ENCODE data around the gene NOVA2. TPM values are rescaled to one million over a fixed set of nuclear protein-coding genes. Genes with fewer than 3 reads are reported as not detected.
A peak's percentile ranks its signal among the peaks of the same experiment; 100 is the strongest.

Gene NOVA2
- total RNA-seq, 1 donor from 2014 or later = under 0.01 TPM

GRCh38 chr19:45887200-45887710 is 86.4 kb downstream of the NOVA2 start:
- DNase-seq (ENCODE audit: low read depth) = no peak
- no peaks in the 10 kb centered on the region for H3K27me3 ChIP-seq (ENCODE audit: control insufficient read depth, insufficient read depth, low read length)
- TF ChIP-seq CTCF (IDR thresholded peaks at IDR 0.05; ENCODE audit: insufficient read depth, low read length, poor library complexity, severe bottlenecking) = no peak
- H3K4me3 ChIP-seq (ENCODE audit: low read depth, low read length) = peak overlapping the region; percentile 81
- H3K36me3 ChIP-seq (ENCODE audit: control insufficient read depth, insufficient read depth, low read length) = peaks cover 1% of the 10 kb centered on the region

- DNase-seq (ENCODE audit: low read depth) = peak; percentile 69
- H3K27me3 ChIP-seq (ENCODE audit: control insufficient read depth, insufficient read depth, low read length) = no peaks in the 10 kb centered on the region
- H3K4me3 ChIP-seq (ENCODE audit: low read depth, low read length) = peak overlapping the region; percentile 81
- peaks cover 1% of the 10 kb centered on the region for H3K36me3 ChIP-seq (ENCODE audit: control insufficient read depth, insufficient read depth, low read length)
- no peak for TF ChIP-seq CTCF (IDR thresholded peaks at IDR 0.05; ENCODE audit: insufficient read depth, low read length, poor library complexity, severe bottlenecking)
Measured at GRCh38 chr19:45886427-45887199, 87.1 kb downstream of the NOVA2 start.

GRCh38 chr19:45885556-45886426 is 87.9 kb downstream of the NOVA2 start, which contains the start of gene IRF2BP1:
Gene IRF2BP1 (minus strand): TSS chr19:45886141. CDS start chr19:45885774, 367 bp downstream.
- DNase-seq (ENCODE audit: low read depth) = peak; percentile 80
- no peak for TF ChIP-seq CTCF (IDR thresholded peaks at IDR 0.05; ENCODE audit: insufficient read depth, low read length, poor library complexity, severe bottlenecking)
- H3K27me3 ChIP-seq (ENCODE audit: control insufficient read depth, insufficient read depth, low read length) = no peaks in the 10 kb centered on the region
- H3K4me3 ChIP-seq (ENCODE audit: low read depth, low read length) = peak within 1 kb of the TSS; percentile 81
- peaks cover 1% of the 10 kb centered on the region for H3K36me3 ChIP-seq (ENCODE audit: control insufficient read depth, insufficient read depth, low read length)

- Histone ChIP-seq H3K27me3 (ENCODE audit: control insufficient read depth, insufficient read depth, low read length) (no peaks in the 10 kb centered on the region), H3K36me3 (ENCODE audit: control insufficient read depth, insufficient read depth, low read length) (peaks cover 1% of the 10 kb centered on the region), H3K4me3 (ENCODE audit: low read depth, low read length) (peak overlapping the region; percentile 81)
- TF ChIP-seq CTCF (IDR thresholded peaks at IDR 0.05; ENCODE audit: insufficient read depth, low read length, poor library complexity, severe bottlenecking) = no peak
- no peak for DNase-seq (ENCODE audit: low read depth)
Measured at GRCh38 chr19:45884682-45885555, 88.7 kb downstream of the NOVA2 start.

- H3K4me3 ChIP-seq (ENCODE audit: low read depth, low read length) = no peak overlapping the region
- no peaks in the 10 kb centered on the region for H3K27me3 ChIP-seq (ENCODE audit: control insufficient read depth, insufficient read depth, low read length)
- DNase-seq (ENCODE audit: low read depth) = no peak
- TF ChIP-seq CTCF (IDR thresholded peaks at IDR 0.05; ENCODE audit: insufficient read depth, low read length, poor library complexity, severe bottlenecking) = no peak
- H3K36me3 ChIP-seq (ENCODE audit: control insufficient read depth, insufficient read depth, low read length) = peaks cover 1% of the 10 kb centered on the region
Measured at GRCh38 chr19:45883881-45884681, 89.6 kb downstream of the NOVA2 start.

Data from kidney epithelial cell (primary cell).